ENCODE data around the gene CDK6. TPM values are rescaled to one million over a fixed set of nuclear protein-coding genes. Genes with fewer than 3 reads are reported as not detected.

CDK6 gene
- total RNA-seq, 2 experiments from 2014 or later, result 130 to 138 TPM

DNA sequence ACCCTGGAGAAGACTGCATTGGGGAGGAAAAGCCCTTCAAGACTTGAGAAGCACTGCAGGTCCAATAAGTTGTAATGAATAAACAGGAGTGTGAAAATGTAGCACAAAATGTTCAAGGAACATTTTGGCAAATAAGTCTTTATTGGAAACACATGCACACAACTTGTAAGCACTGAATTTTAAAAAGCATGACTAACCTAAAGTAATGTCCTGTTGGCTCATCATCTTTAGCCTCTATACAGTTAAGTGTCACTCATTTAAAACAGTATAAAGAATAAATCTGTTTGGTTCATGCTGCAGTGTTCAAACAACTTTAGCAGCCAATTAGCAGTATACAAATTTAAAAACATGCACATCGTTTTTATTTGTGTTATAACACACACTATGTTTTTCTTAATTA is 108.6 kb downstream of the CDK6 start:
- Mint-ChIP-seq H3K36me3 (ENCODE audit: low read depth) (peaks cover 68% of the 10 kb centered on the region), H3K4me3 (no peak overlapping the region), H3K27me3 (no peaks in the 10 kb centered on the region), H3K9me3 (no peaks in the 10 kb centered on the region), H3K4me1 (ENCODE audit: low read depth) (peaks cover 55% of the 10 kb centered on the region), H3K27ac (no peak overlapping the region)
- TF ChIP-seq, protein P1, sequence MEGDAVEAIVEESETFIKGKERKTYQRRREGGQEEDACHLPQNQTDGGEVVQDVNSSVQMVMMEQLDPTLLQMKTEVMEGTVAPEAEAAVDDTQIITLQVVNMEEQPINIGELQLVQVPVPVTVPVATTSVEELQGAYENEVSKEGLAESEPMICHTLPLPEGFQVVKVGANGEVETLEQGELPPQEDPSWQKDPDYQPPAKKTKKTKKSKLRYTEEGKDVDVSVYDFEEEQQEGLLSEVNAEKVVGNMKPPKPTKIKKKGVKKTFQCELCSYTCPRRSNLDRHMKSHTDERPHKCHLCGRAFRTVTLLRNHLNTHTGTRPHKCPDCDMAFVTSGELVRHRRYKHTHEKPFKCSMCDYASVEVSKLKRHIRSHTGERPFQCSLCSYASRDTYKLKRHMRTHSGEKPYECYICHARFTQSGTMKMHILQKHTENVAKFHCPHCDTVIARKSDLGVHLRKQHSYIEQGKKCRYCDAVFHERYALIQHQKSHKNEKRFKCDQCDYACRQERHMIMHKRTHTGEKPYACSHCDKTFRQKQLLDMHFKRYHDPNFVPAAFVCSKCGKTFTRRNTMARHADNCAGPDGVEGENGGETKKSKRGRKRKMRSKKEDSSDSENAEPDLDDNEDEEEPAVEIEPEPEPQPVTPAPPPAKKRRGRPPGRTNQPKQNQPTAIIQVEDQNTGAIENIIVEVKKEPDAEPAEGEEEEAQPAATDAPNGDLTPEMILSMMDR (IDR thresholded peaks at IDR 0.05), result no peak
- ChIA-PET CTCF (no interaction called here), POLR2A (interaction anchor here (1.7 kb wide), 1 partner anchor 9 kb away, joined by 6 read pairs; no protein-coding TSS in a partner anchor)
- ATAC-seq, result no peak
- intact Hi-C loops (cut with micrococcal nuclease), result no loop called here
- no peak for DNase-seq

DNA sequence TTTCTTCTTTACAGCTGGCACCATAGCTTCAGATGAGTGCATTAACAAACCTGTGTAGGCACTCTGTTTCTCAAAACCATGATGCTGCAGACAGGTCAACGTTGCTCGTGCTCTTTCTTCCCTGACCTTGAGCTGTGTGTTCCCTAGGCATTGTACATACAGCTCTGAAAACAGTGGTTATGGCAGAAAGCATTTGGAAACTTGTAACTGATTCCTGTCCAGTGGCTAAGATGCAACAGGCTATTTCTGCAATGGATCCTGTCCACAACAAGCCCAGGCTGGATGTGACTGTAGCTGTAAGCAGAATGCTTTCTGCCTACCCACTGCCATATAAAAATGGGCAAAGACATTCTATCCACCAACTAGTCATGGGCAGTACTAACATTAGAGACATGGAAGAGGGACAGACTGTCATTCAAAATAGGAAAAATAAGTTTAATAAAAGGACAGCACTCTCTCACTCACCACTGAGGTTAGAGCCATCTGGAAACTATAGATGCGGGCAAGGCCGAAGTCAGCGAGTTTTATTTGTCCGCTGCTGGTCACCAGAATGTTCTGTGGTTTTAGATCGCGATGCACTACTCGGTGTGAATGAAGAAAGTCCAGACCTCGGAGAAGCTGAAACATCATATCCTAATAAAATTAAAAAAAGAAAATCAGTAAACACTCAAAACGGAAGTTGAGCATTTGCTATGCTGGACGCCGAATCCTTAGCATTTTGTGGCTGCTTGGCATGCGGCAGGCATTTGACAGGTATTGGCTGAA is 111.0 kb downstream of the CDK6 start:
- Mint-ChIP-seq H3K36me3 (ENCODE audit: low read depth) (peaks cover 71% of the 10 kb centered on the region), H3K4me1 (ENCODE audit: low read depth) (peaks cover 50% of the 10 kb centered on the region), H3K27me3 (no peaks in the 10 kb centered on the region), H3K4me3 (no peak overlapping the region), H3K27ac (no peak overlapping the region), H3K9me3 (no peaks in the 10 kb centered on the region)
- ChIA-PET POLR2A (interaction anchor here (1.0 kb wide), 1 partner anchor 88 kb away, joined by 3 read pairs; no protein-coding TSS in a partner anchor), CTCF (no interaction called here)
- TF ChIP-seq, protein P1 (IDR thresholded peaks at IDR 0.05), result no peak
- intact Hi-C loops (cut with micrococcal nuclease), result no loop called here
- ATAC-seq, result no peak
- DNase-seq, result no peak

DNA sequence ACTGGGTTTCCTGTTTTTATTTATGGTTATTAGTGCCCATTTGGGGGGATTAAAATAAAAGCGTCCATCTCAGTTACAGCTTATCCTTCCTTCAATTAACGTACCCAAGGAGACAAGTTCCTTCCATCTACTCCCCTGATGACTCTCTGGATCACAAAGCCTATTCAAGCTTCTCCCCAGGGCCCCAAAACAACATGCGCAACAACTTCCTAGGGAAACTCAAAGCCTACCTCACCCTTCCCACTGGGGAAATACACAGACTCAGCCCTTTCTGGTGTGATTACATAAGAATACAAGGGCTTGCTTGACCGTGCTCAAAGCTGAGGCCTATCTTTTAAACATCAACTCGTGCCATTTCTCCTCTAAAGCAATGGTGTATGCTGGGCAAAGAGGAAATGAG is 112.4 kb downstream of the CDK6 start:
- ATAC-seq, result no peak
- no peak for DNase-seq
- Mint-ChIP-seq H3K27me3 (no peaks in the 10 kb centered on the region), H3K27ac (no peak overlapping the region), H3K4me3 (no peak overlapping the region), H3K4me1 (ENCODE audit: low read depth) (peaks cover 46% of the 10 kb centered on the region), H3K9me3 (no peaks in the 10 kb centered on the region), H3K36me3 (ENCODE audit: low read depth) (peaks cover 65% of the 10 kb centered on the region)
- TF ChIP-seq, protein P1 (IDR thresholded peaks at IDR 0.05), result no peak
- ChIA-PET CTCF (interaction anchor here (0.6 to 1.2 kb wide), 3 partner anchors 9 to 181 kb away, joined by 3 to 8 read pairs (median 3); no protein-coding TSS in a partner anchor), POLR2A (no interaction called here)
- intact Hi-C loops (cut with micrococcal nuclease), result no loop called here

DNA sequence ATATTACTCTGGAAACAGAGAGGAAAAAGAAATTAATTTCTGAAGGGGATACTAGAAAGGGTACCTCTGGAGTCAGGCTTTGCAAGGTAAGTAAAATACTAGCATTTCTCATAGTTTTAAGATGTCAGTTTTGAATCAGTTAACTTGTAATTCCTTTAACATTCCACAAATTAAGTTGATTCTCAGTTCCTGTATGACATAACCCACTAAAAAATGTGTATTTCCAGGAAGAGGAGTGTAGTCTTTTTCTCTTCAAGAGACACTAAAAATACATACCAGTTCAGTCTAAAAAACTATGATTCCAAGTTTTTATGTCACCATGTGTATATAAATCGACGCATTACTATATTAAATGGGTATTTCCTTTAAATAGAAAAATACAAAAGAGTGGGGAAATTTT is 113.2 kb downstream of the CDK6 start:
- DNase-seq (no peak), ATAC-seq (no peak)
- H3K9me3 Mint-ChIP-seq, result no peaks in the 10 kb centered on the region
- POLR2A ChIA-PET, result no interaction called here
- TF ChIP-seq, protein P1 (IDR thresholded peaks at IDR 0.05), result no peak
- H3K36me3 Mint-ChIP-seq (ENCODE audit: low read depth), result peaks cover 71% of the 10 kb centered on the region
- CTCF ChIA-PET, result interaction anchor here (0.6 to 1.2 kb wide), 3 partner anchors 8 to 182 kb away, joined by 3 to 8 read pairs (median 3); no protein-coding TSS in a partner anchor
- no peaks in the 10 kb centered on the region for H3K27me3 Mint-ChIP-seq
- H3K4me3 Mint-ChIP-seq, result no peak overlapping the region
- H3K4me1 Mint-ChIP-seq (ENCODE audit: low read depth), result peaks cover 51% of the 10 kb centered on the region
- H3K27ac Mint-ChIP-seq, result no peak overlapping the region
- intact Hi-C loops (cut with micrococcal nuclease), result no loop called here

DNA sequence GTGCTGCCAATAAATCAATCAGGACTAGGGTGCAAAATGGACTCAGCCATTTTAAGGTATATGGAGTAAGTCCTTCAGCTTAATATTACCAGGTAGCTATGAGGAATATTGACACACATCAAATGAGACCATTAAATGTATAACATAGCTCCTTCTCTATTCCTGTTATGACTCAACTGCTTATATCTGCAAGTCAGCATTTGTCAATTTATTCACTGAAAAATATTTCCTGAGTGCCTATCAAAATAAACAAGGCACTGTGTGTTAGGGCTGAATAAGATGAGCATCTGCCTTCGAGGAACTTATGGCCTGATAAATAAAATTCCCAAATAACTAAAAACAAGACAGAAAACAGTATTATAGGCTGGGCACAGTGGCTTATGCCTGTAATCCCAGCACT is 113.8 kb downstream of the CDK6 start:
- H3K27ac Mint-ChIP-seq, result no peak overlapping the region

More for the DNA sequence above, 113.8 kb downstream of the CDK6 start:
- TF ChIP-seq, protein P1 (IDR thresholded peaks at IDR 0.05), result no peak
- no peak for DNase-seq
- intact Hi-C loops (cut with micrococcal nuclease), result no loop called here
- Mint-ChIP-seq H3K4me1 (ENCODE audit: low read depth) (peaks cover 57% of the 10 kb centered on the region), H3K4me3 (no peak overlapping the region), H3K9me3 (no peaks in the 10 kb centered on the region), H3K36me3 (ENCODE audit: low read depth) (peaks cover 77% of the 10 kb centered on the region), H3K27me3 (no peaks in the 10 kb centered on the region)
- ChIA-PET CTCF (interaction anchor here (1.2 to 2.4 kb wide), 2 partner anchors 11 to 110 kb away, joined by 5 to 8 read pairs; no protein-coding TSS in a partner anchor), POLR2A (interaction anchor here (0.5 to 1.4 kb wide), 3 partner anchors 10 to 102 kb away, joined by 3 read pairs; no protein-coding TSS in a partner anchor)
- ATAC-seq, result no peak

All from activated CD8-positive, alpha-beta T cell treated with anti-CD3 and anti-CD28 coated beads for 36 hours (primary cell).